Stomach (tissue), 4 donors: Measurements from ENCODE around the gene USP9X.

Experiments
- POLR2A ChIP-seq, 4 donors: fragments of 450-650 bp; IDR thresholded peaks; one replicate each; pipeline ENCODE4 v1.6.1; 2016; ENCODE audit warnings: antibody characterized with exemption in 4 of 4, control low read depth in 2 of 4, mild to moderate bottlenecking in 1 of 4, moderate library complexity in 1 of 4
- POLR2AphosphoS5 ChIP-seq, 3 donors: sonication (generic); formaldehyde crosslinking; IDR thresholded peaks; one replicate each; pipeline ENCODE4 v1.6.1; 2016; ENCODE audit warnings: antibody characterized with exemption in 3 of 3
- TF ChIP-seq, protein P1 (sequence below), 7 experiments: fragments of 450-650 bp in 4 of 7; fragments of 200-600 bp in 3 of 7; sonication (generic) in 3 of 7; IDR thresholded peaks; one replicate each; pipeline ENCODE4 v1.5.1; 2016 to 2019; ENCODE audit warnings: antibody characterized with exemption in 7 of 7, control low read depth in 2 of 7, mild to moderate bottlenecking in 1 of 7

DNA sequence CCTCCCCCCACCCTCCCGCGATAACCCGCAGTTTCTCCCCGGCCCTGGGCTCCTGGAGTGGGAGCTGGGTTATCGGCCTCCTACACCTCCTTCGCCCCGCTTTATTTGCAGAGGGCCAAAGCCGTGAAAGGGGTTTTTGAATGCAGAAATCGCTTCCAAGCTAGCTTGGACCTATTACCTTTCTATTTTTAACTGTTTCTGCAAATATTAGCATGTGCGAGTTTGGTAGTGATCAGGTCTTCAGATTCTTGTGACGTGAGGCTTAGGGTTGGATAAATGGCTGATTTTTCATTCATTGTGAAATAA lies 1.3 kb downstream of the USP9X start:
- TF ChIP-seq, protein P1, sequence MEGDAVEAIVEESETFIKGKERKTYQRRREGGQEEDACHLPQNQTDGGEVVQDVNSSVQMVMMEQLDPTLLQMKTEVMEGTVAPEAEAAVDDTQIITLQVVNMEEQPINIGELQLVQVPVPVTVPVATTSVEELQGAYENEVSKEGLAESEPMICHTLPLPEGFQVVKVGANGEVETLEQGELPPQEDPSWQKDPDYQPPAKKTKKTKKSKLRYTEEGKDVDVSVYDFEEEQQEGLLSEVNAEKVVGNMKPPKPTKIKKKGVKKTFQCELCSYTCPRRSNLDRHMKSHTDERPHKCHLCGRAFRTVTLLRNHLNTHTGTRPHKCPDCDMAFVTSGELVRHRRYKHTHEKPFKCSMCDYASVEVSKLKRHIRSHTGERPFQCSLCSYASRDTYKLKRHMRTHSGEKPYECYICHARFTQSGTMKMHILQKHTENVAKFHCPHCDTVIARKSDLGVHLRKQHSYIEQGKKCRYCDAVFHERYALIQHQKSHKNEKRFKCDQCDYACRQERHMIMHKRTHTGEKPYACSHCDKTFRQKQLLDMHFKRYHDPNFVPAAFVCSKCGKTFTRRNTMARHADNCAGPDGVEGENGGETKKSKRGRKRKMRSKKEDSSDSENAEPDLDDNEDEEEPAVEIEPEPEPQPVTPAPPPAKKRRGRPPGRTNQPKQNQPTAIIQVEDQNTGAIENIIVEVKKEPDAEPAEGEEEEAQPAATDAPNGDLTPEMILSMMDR (IDR thresholded peaks at IDR 0.05): no peak
- TF ChIP-seq POLR2A (IDR thresholded peaks at IDR 0.05) (no peak), POLR2AphosphoS5 (IDR thresholded peaks at IDR 0.05) (no peak)
